WTC11 (cell line): Measurements from ENCODE around the gene OCSTAMP. TPM values are rescaled to one million over a fixed set of nuclear protein-coding genes. Genes with fewer than 3 reads are reported as not detected.

Source experiments
- ATAC-seq: fragments of 200-7000 bp; cut with Tn5 transposase; 2 replicates; pipeline ENCODE4 v1.10.0; 2021; ENCODE audit warnings: mild to moderate bottlenecking, moderate library complexity
- CTCF ChIA-PET: fragments of 300-600 bp; sonication (Branson Sonifier 250); formaldehyde crosslinking; loops from one replicate; lab custom pipeline; 2021; ENCODE audit warnings: antibody characterized with exemption; lab: Charles Lee
- POLR2A ChIA-PET: fragments of 350-600 bp; sonication (Branson Sonifier 250); formaldehyde crosslinking; loops from one replicate; lab custom pipeline; 2021; ENCODE audit warnings: antibody characterized with exemption; lab: Charles Lee
- DNase-seq: peaks from one replicate; pipeline ENCODE4 v3.0.0; 2021; ENCODE audit warnings: low spot score
- H3K27ac Mint-ChIP-seq: 2 replicates; pipeline ENCODE4 v1.8.0; 2021; ENCODE audit warnings: mixed read lengths
- H3K27me3 Mint-ChIP-seq: 2 replicates; pipeline ENCODE4 v1.8.0; 2021; ENCODE audit warnings: low read depth, mild to moderate bottlenecking, moderate library complexity, mixed read lengths
- H3K36me3 Mint-ChIP-seq: 2 replicates; pipeline ENCODE4 v1.8.0; 2021; ENCODE audit warnings: mixed read lengths
- H3K4me1 Mint-ChIP-seq: 2 replicates; pipeline ENCODE4 v1.8.0; 2022; ENCODE audit warnings: mixed read lengths
- H3K4me3 Mint-ChIP-seq: 2 replicates; pipeline ENCODE4 v1.8.0; 2021; ENCODE audit warnings: mild to moderate bottlenecking, moderate library complexity, mixed read lengths
- H3K9me3 Mint-ChIP-seq: 2 replicates; pipeline ENCODE4 v1.8.0; 2021; ENCODE audit warnings: mixed read lengths
- ATF1 ChIP-seq: sonication (generic); formaldehyde crosslinking; IDR thresholded peaks from 2 replicates; pipeline ENCODE4 v1.8.1; 2023; ENCODE audit warnings: mild to moderate bottlenecking, moderate library complexity, missing genetic modification reagents
- E2F1 ChIP-seq: sonication (generic); formaldehyde crosslinking; IDR thresholded peaks from 2 replicates; pipeline ENCODE4 v1.8.0; 2022; ENCODE audit warnings: mild to moderate bottlenecking, missing genetic modification reagents
- E2F4 ChIP-seq: sonication (generic); formaldehyde crosslinking; IDR thresholded peaks from 2 replicates; pipeline ENCODE4 v1.8.1; 2022; ENCODE audit warnings: low read depth, mild to moderate bottlenecking, moderate library complexity, missing genetic modification reagents, borderline replicate concordance
- EMX1 ChIP-seq: fragments of 250-450 bp; sonication (Bioruptor Pico); IDR thresholded peaks from 2 replicates; pipeline ENCODE4 v1.8.0; 2021; ENCODE audit warnings: mild to moderate bottlenecking
- FOXP1 ChIP-seq: sonication (generic); formaldehyde crosslinking; IDR thresholded peaks from 2 replicates; pipeline ENCODE4 v1.8.0; 2022; ENCODE audit warnings: missing genetic modification reagents, mild to moderate bottlenecking, moderate library complexity, borderline replicate concordance
- HMGXB4 ChIP-seq: sonication (generic); formaldehyde crosslinking; IDR thresholded peaks from 2 replicates; pipeline ENCODE4 v1.8.1; 2023; ENCODE audit warnings: mild to moderate bottlenecking, moderate library complexity, missing genetic modification reagents
- IRF1 ChIP-seq: sonication (generic); formaldehyde crosslinking; IDR thresholded peaks from 2 replicates; pipeline ENCODE4 v1.8.0; 2023; ENCODE audit warnings: missing genetic modification reagents
- IRF2 ChIP-seq: sonication (generic); formaldehyde crosslinking; IDR thresholded peaks from 2 replicates; pipeline ENCODE4 v1.8.0; 2022; ENCODE audit warnings: low read depth, missing genetic modification reagents, borderline replicate concordance
- JUN ChIP-seq: sonication (generic); formaldehyde crosslinking; IDR thresholded peaks from 2 replicates; pipeline ENCODE4 v1.8.0; 2023; ENCODE audit warnings: mild to moderate bottlenecking, missing genetic modification reagents
- MLX ChIP-seq: sonication (generic); formaldehyde crosslinking; IDR thresholded peaks from 2 replicates; pipeline ENCODE4 v1.8.1; 2023; ENCODE audit warnings: mild to moderate bottlenecking, missing genetic modification reagents, moderate library complexity
- MYBL2 ChIP-seq: sonication (generic); formaldehyde crosslinking; IDR thresholded peaks from 2 replicates; pipeline ENCODE4 v1.8.1; 2023; ENCODE audit warnings: mild to moderate bottlenecking, moderate library complexity, missing genetic modification reagents
- NFYB ChIP-seq: sonication (generic); formaldehyde crosslinking; conservative IDR thresholded peaks from 2 replicates; pipeline ENCODE4 v1.8.0; 2022; ENCODE audit warnings: low read depth, missing genetic modification reagents
- PRRX2 ChIP-seq: fragments of 250-450 bp; sonication (Bioruptor Pico); IDR thresholded peaks from 2 replicates; pipeline ENCODE4 v1.8.0; 2021; ENCODE audit warnings: mild to moderate bottlenecking
- SMAD4 ChIP-seq: sonication (generic); formaldehyde crosslinking; IDR thresholded peaks from 2 replicates; pipeline ENCODE4 v1.8.0; 2022; ENCODE audit warnings: mild to moderate bottlenecking, missing genetic modification reagents
- SP1 ChIP-seq: sonication (generic); formaldehyde crosslinking; conservative IDR thresholded peaks from 2 replicates; pipeline ENCODE4 v1.8.1; 2022; ENCODE audit warnings: missing genetic modification reagents
- ZMAT4 ChIP-seq: fragments of 250-450 bp; sonication (Bioruptor Pico); IDR thresholded peaks from 2 replicates; pipeline ENCODE4 v1.9.0; 2021; ENCODE audit warnings: mild to moderate bottlenecking
- ZNF138 ChIP-seq: sonication (generic); formaldehyde crosslinking; conservative IDR thresholded peaks from 2 replicates; pipeline ENCODE4 v1.8.1; 2022; ENCODE audit warnings: mild to moderate bottlenecking, moderate library complexity, missing genetic modification reagents
- ZNF532 ChIP-seq: fragments of 250-450 bp; sonication (Bioruptor Pico); IDR thresholded peaks from 2 replicates; pipeline ENCODE4 v1.9.0; 2021; ENCODE audit warnings: mild to moderate bottlenecking, borderline replicate concordance
- ZSCAN18 ChIP-seq: fragments of 250-450 bp; sonication (Bioruptor Pico); IDR thresholded peaks from 2 replicates; pipeline ENCODE4 v2.1.2; 2022; ENCODE audit warnings: mild to moderate bottlenecking, moderate library complexity
- total RNA-seq: library from RNA; stranded (reverse); gene quantifications from 3 replicates; pipeline ENCODE4 v1.2.3, GENCODE V29; 2021

OCSTAMP gene
- total RNA-seq, 1 experiment from 2014 or later: not detected

GRCh38 chr20:46582648-46583047 is 32.2 kb upstream of the OCSTAMP start:
- ChIA-PET CTCF (interaction anchor here (0.9 to 3.8 kb wide), 11 partner anchors 9 to 119 kb away, joined by 3 to 34 read pairs (median 3); no protein-coding TSS in a partner anchor), POLR2A (no interaction called here)
- Mint-ChIP-seq H3K27ac (no peak overlapping the region), H3K9me3 (peaks cover 23% of the 10 kb centered on the region), H3K4me3 (no peak overlapping the region), H3K36me3 (peaks cover 22% of the 10 kb centered on the region), H3K27me3 (peaks cover 2% of the 10 kb centered on the region; the same call in 1 of the 2 replicates), H3K4me1 (peaks cover 26% of the 10 kb centered on the region)
- ATAC-seq: no peak
- DNase-seq: no peak
- TF ChIP-seq ZSCAN18 (CRISPR knock-in tag) (no peak), IRF1 (CRISPR knock-in tag) (no peak), EMX1 (CRISPR knock-in tag) (0 out of 2 replicates have a peak, but pooled peaks have one; percentile 49), E2F1 (CRISPR knock-in tag) (no peak), ZNF138 (CRISPR knock-in tag) (no peak), PRRX2 (no peak), ZMAT4 (CRISPR knock-in tag) (no peak), JUN (CRISPR knock-in tag) (no peak)

GRCh38 chr20:46581391-46581790 is 30.9 kb upstream of the OCSTAMP start:
- Mint-ChIP-seq H3K27me3 (peaks cover 2% of the 10 kb centered on the region; the same call in 1 of the 2 replicates), H3K9me3 (peaks cover 23% of the 10 kb centered on the region), H3K36me3 (peaks cover 22% of the 10 kb centered on the region), H3K4me1 (peaks cover 26% of the 10 kb centered on the region), H3K4me3 (no peak overlapping the region), H3K27ac (no peak overlapping the region)
- ChIA-PET CTCF (interaction anchor here (1.1 to 3.8 kb wide), 5 partner anchors 8 to 51 kb away, joined by 3 to 34 read pairs (median 3); no protein-coding TSS in a partner anchor), POLR2A (interaction anchor here (0.6 kb wide), 1 partner anchor 113 kb away, joined by 4 read pairs; no protein-coding TSS in a partner anchor)
- ATAC-seq (no peak), DNase-seq (no peak)
- no peak for TF ChIP-seq ZSCAN18 (CRISPR knock-in tag)
- no peak for TF ChIP-seq E2F4 (CRISPR knock-in tag)
- no peak for TF ChIP-seq ZNF532
- no peak for TF ChIP-seq ATF1 (CRISPR knock-in tag)
- no peak for TF ChIP-seq SMAD4 (CRISPR knock-in tag)
- no peak for TF ChIP-seq HMGXB4 (CRISPR knock-in tag)
- no peak for TF ChIP-seq PRRX2
- TF ChIP-seq MYBL2 (CRISPR knock-in tag): no peak
- TF ChIP-seq FOXP1: no peak
- no peak for TF ChIP-seq SP1 (CRISPR knock-in tag)
- no peak for TF ChIP-seq MLX (CRISPR knock-in tag)
- no peak for TF ChIP-seq NFYB (CRISPR knock-in tag)
- no peak for TF ChIP-seq IRF2
